Vagina (tissue), 2 donors: ENCODE results near the gene MCF2L. TPM values are rescaled to one million over a fixed set of nuclear protein-coding genes. Genes with fewer than 3 reads are reported as not detected.

Experiments
- DNase-seq, 2 donors: peaks; one replicate each; pipeline ENCODE4 v3.0.0-alpha.2; 2017; ENCODE audit errors: extremely low spot score in 2 of 2
- H3K27ac ChIP-seq: fragments of 200-600 bp; sonication (generic); one replicate; pipeline ENCODE4 v1.5.1; 2019
- H3K27me3 ChIP-seq: fragments of 200-600 bp; sonication (generic); one replicate; pipeline ENCODE4 v1.5.1; 2019
- H3K36me3 ChIP-seq, 2 donors: fragments of 200-600 bp; sonication (generic); one replicate each; pipeline ENCODE4 v1.5.1; 2017 to 2019
- H3K4me1 ChIP-seq: fragments of 200-600 bp; sonication (generic); one replicate; pipeline ENCODE4 v1.5.1; 2019
- H3K4me3 ChIP-seq, 2 donors: fragments of 200-600 bp; sonication (generic); 1 replicate in 1 of 2; 2 replicates in 1 of 2; pipeline ENCODE4 v1.5.1; 2016 to 2019
- H3K9me3 ChIP-seq: fragments of 200-600 bp; sonication (generic); one replicate; pipeline ENCODE4 v1.5.1; 2019
- POLR2A ChIP-seq, 2 donors: fragments of 450-650 bp; IDR thresholded peaks; one replicate each; pipeline ENCODE4 v1.6.1; 2017; ENCODE audit warnings: antibody characterized with exemption in 2 of 2, mild to moderate bottlenecking in 2 of 2, moderate library complexity in 2 of 2
- POLR2AphosphoS5 ChIP-seq, 2 donors: sonication (generic); formaldehyde crosslinking; IDR thresholded peaks; one replicate each; pipeline ENCODE4 v1.9.0; 2017; ENCODE audit warnings: antibody characterized with exemption in 2 of 2, mild to moderate bottlenecking in 2 of 2, low read depth in 1 of 2; ENCODE audit not compliant: insufficient read depth in 1 of 2
- intact Hi-C: fragments of 100-400 bp; cut with DNase I; formaldehyde crosslinking; loops from one replicate; pipeline ENCODE4 v1.15.1; 2023
- total RNA-seq: library from RNA; depleted of rRNA; stranded (reverse); fragments of >200 nt; gene quantifications from one replicate; pipeline ENCODE4 v1.2.3, GENCODE V29; 2016
- TF ChIP-seq, protein P1 (sequence below), 3 experiments: fragments of 450-650 bp in 2 of 3; fragments of 200-600 bp in 1 of 3; sonication (generic) in 1 of 3; IDR thresholded peaks; one replicate each; pipeline ENCODE4 v1.5.1; 2017 to 2019; ENCODE audit warnings: antibody characterized with exemption in 3 of 3, mild to moderate bottlenecking in 2 of 3, moderate library complexity in 2 of 3

MCF2L gene
- total RNA-seq, 1 donor from 2014 or later = 45.4 TPM

- Histone ChIP-seq H3K4me3 (no peak overlapping the region), H3K36me3 (no peaks in the 10 kb centered on the region), H3K27ac (no peak overlapping the region), H3K4me1 (peaks cover 31% of the 10 kb centered on the region), H3K27me3 (no peaks in the 10 kb centered on the region), H3K9me3 (no peaks in the 10 kb centered on the region)
- no peak for DNase-seq
- TF ChIP-seq POLR2A (IDR thresholded peaks at IDR 0.05) = no peak
- TF ChIP-seq POLR2AphosphoS5 (IDR thresholded peaks at IDR 0.05; ENCODE audit: insufficient read depth in 1 of 2, low read depth in 1 of 2) = no peak
- TF ChIP-seq, protein P1, sequence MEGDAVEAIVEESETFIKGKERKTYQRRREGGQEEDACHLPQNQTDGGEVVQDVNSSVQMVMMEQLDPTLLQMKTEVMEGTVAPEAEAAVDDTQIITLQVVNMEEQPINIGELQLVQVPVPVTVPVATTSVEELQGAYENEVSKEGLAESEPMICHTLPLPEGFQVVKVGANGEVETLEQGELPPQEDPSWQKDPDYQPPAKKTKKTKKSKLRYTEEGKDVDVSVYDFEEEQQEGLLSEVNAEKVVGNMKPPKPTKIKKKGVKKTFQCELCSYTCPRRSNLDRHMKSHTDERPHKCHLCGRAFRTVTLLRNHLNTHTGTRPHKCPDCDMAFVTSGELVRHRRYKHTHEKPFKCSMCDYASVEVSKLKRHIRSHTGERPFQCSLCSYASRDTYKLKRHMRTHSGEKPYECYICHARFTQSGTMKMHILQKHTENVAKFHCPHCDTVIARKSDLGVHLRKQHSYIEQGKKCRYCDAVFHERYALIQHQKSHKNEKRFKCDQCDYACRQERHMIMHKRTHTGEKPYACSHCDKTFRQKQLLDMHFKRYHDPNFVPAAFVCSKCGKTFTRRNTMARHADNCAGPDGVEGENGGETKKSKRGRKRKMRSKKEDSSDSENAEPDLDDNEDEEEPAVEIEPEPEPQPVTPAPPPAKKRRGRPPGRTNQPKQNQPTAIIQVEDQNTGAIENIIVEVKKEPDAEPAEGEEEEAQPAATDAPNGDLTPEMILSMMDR (IDR thresholded peaks at IDR 0.05) = no peak
- intact Hi-C loops = no loop called here
Observed at GRCh38 chr13:112970552-112971287, 1.7 kb downstream of the MCF2L start.

- no peak overlapping the region for H3K4me3 ChIP-seq
- H3K27ac ChIP-seq = no peak overlapping the region
- H3K27me3 ChIP-seq = no peaks in the 10 kb centered on the region
- intact Hi-C loops = no loop called here
- no peak for DNase-seq
- H3K9me3 ChIP-seq = no peaks in the 10 kb centered on the region
- H3K4me1 ChIP-seq = peaks cover 31% of the 10 kb centered on the region
- no peaks in the 10 kb centered on the region for H3K36me3 ChIP-seq
- no peak for TF ChIP-seq POLR2A (IDR thresholded peaks at IDR 0.05)
- TF ChIP-seq, protein P1 (IDR thresholded peaks at IDR 0.05) = no peak
- TF ChIP-seq POLR2AphosphoS5 (IDR thresholded peaks at IDR 0.05; ENCODE audit: insufficient read depth in 1 of 2, low read depth in 1 of 2) = no peak
Observed at GRCh38 chr13:112971288-112971643, 2.3 kb downstream of the MCF2L start.

- Histone ChIP-seq H3K27me3 (no peaks in the 10 kb centered on the region), H3K36me3 (no peaks in the 10 kb centered on the region), H3K9me3 (no peaks in the 10 kb centered on the region), H3K4me3 (no peak overlapping the region), H3K4me1 (peaks cover 31% of the 10 kb centered on the region), H3K27ac (no peak overlapping the region)
- no peak for DNase-seq
- intact Hi-C loops = no loop called here
- TF ChIP-seq, protein P1 (IDR thresholded peaks at IDR 0.05) = no peak
Observed at GRCh38 chr13:112972258-112972657, 3.2 kb downstream of the MCF2L start.

GRCh38 chr13:112972867-112973576 lies 4.0 kb downstream of the MCF2L start:
- Histone ChIP-seq H3K4me3 (no peak overlapping the region), H3K27ac (no peak overlapping the region), H3K4me1 (peaks cover 29% of the 10 kb centered on the region), H3K27me3 (no peaks in the 10 kb centered on the region), H3K9me3 (no peaks in the 10 kb centered on the region), H3K36me3 (no peaks in the 10 kb centered on the region)
- TF ChIP-seq, protein P1 (IDR thresholded peaks at IDR 0.05) = no peak
- no peak for TF ChIP-seq POLR2AphosphoS5 (IDR thresholded peaks at IDR 0.05; ENCODE audit: insufficient read depth in 1 of 2, low read depth in 1 of 2)
- no peak for TF ChIP-seq POLR2A (IDR thresholded peaks at IDR 0.05)
- DNase-seq = no peak
- intact Hi-C loops = no loop called here

- no peak for DNase-seq
Observed at GRCh38 chr13:112973577-112973951, 4.5 kb downstream of the MCF2L start.

More at GRCh38 chr13:112973577-112973951, 4.5 kb downstream of the MCF2L start:
- TF ChIP-seq, protein P1 (IDR thresholded peaks at IDR 0.05) = no peak
- H3K4me3 ChIP-seq = no peak overlapping the region
- no peaks in the 10 kb centered on the region for H3K36me3 ChIP-seq
- intact Hi-C loops = no loop called here
- no peaks in the 10 kb centered on the region for H3K9me3 ChIP-seq
- no peaks in the 10 kb centered on the region for H3K27me3 ChIP-seq
- no peak overlapping the region for H3K27ac ChIP-seq
- peaks cover 24% of the 10 kb centered on the region for H3K4me1 ChIP-seq
